Keratinocyte (primary cell): ENCODE measurements around the gene TRPM3.

Experiments used
- EZH2 ChIP-seq: IDR thresholded peaks from one replicate; pipeline ENCODE4 v1.6.1; 2012; ENCODE audit warnings: inconsistent platforms, mild to moderate bottlenecking, low read length, moderate library complexity
- TF ChIP-seq, protein P1 (sequence below), 3 experiments: IDR thresholded peaks in 1 of 3; conservative IDR thresholded peaks in 1 of 3; optimal IDR thresholded peaks in 1 of 3; 2 replicates in 2 of 3; 3 replicates in 1 of 3; pipeline versions ENCODE3 to v1.5.1; 2011; ENCODE audit warnings: low read length in 3 of 3, mild to moderate bottlenecking in 3 of 3, moderate library complexity in 2 of 3, control low read depth in 1 of 3, inconsistent platforms in 1 of 3; ENCODE audit not compliant: insufficient read depth in 2 of 3; ENCODE audit errors: extremely low read depth in 1 of 3

DNA sequence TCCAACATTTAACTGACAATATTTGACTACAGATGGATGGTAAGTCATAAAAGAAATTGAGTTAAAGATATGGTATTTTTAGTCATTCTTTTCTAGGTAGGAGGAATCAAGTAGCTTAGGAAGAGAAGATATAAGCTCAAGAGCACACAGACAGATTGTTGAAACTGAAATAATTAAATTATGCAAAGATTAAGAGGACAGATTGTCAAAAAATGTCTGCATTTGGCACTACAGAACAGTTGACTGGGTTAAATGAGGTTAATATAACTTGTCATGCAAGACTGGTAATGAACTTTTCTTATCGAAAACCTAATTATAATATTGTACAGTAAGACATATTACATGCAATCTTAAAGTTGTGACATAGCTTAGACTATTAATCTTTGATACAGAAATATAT is 36.3 kb upstream of the TRPM3 start:
- TF ChIP-seq, protein P1, sequence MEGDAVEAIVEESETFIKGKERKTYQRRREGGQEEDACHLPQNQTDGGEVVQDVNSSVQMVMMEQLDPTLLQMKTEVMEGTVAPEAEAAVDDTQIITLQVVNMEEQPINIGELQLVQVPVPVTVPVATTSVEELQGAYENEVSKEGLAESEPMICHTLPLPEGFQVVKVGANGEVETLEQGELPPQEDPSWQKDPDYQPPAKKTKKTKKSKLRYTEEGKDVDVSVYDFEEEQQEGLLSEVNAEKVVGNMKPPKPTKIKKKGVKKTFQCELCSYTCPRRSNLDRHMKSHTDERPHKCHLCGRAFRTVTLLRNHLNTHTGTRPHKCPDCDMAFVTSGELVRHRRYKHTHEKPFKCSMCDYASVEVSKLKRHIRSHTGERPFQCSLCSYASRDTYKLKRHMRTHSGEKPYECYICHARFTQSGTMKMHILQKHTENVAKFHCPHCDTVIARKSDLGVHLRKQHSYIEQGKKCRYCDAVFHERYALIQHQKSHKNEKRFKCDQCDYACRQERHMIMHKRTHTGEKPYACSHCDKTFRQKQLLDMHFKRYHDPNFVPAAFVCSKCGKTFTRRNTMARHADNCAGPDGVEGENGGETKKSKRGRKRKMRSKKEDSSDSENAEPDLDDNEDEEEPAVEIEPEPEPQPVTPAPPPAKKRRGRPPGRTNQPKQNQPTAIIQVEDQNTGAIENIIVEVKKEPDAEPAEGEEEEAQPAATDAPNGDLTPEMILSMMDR (optimal IDR thresholded peaks at IDR 0.05 in 1 of 3, IDR thresholded peaks at IDR 0.05 in 1 of 3, conservative IDR thresholded peaks at IDR 0.05 in 1 of 3; ENCODE audit: extremely low read depth in 1 of 3, insufficient read depth in 2 of 3, low read length in 3 of 3) = no peak
- no peak for TF ChIP-seq EZH2
